Memory B cell (primary cell): ENCODE measurements around the gene PRLHR.

Experiments used
- ATAC-seq: fragments of 150-1000 bp; cut with Tn5 transposase; 2 replicates; pipeline ENCODE4 v1.10.0; 2021; ENCODE audit warnings: low read depth, mild to moderate bottlenecking, moderate library complexity
- DNase-seq, 2 donors: peaks; one replicate each; pipeline ENCODE4 v3.0.0; 2022; ENCODE audit warnings: low spot score in 2 of 2
- H3K27ac Mint-ChIP-seq: one replicate; pipeline ENCODE4 v1.8.0; 2022; ENCODE audit warnings: mild to moderate bottlenecking, moderate library complexity, mixed read lengths
- H3K27me3 Mint-ChIP-seq: one replicate; pipeline ENCODE4 v1.8.0; 2022; ENCODE audit warnings: mixed read lengths
- H3K36me3 Mint-ChIP-seq: one replicate; pipeline ENCODE4 v1.8.0; 2022; ENCODE audit warnings: mild to moderate bottlenecking, mixed read lengths
- H3K4me1 Mint-ChIP-seq: one replicate; pipeline ENCODE4 v1.8.0; 2022; ENCODE audit warnings: mixed read lengths
- H3K4me3 Mint-ChIP-seq: one replicate; pipeline ENCODE4 v1.8.0; 2022; ENCODE audit warnings: mild to moderate bottlenecking, moderate library complexity, mixed read lengths
- H3K9me3 Mint-ChIP-seq: one replicate; pipeline ENCODE4 v1.8.0; 2022; ENCODE audit warnings: mixed read lengths

PRLHR gene

DNA sequence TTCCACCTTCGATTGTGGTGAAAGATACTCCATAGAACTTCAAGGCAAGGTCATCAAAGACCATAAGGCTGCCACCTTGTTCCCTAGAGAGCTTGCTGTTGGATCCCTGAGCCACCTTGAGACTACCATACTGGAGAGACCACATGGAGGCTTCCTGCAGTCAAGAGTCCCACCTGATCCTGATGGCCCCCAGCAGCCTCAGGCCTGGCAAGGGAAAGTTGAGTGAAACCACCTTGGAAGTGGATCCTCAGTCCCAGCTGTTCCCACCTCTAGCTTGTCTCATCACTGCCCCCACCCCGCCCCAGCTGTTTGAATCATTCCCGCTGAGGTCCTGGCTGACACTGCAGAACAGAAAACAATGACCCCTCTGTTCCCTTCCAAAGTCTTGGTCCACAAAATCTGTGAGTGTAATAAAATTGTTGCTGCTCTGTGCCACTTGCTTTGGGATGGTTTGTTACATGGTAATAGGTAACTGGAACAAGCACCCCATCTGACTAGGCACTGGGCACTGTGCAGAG is 32.0 kb downstream of the PRLHR start:
- DNase-seq (no peak), ATAC-seq (no peak)
- Mint-ChIP-seq H3K4me3 (no peak overlapping the region), H3K9me3 (peaks cover 2% of the 10 kb centered on the region), H3K27ac (no peak overlapping the region), H3K36me3 (no peaks in the 10 kb centered on the region), H3K4me1 (no peaks in the 10 kb centered on the region), H3K27me3 (peaks cover 11% of the 10 kb centered on the region)

DNA sequence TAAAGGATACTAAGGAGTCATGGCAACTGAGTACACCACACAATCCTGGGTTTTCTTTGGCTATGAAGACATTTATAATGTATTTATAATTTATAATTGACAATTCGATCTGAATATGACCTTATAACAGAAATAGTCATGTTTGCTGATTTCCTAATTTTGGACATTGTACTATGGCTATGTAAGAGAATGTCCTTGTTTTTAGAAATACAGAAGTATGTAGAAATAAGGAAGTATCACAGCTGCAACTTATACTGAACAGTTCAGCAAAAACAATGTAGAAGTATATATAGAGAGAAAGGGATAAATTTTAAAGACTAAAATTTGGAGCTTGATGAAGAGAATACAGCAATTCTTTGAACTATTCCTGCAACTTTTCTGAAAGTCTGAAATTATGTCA is 32.6 kb downstream of the PRLHR start:
- no peak for ATAC-seq
- H3K9me3 Mint-ChIP-seq: peaks cover 2% of the 10 kb centered on the region
- DNase-seq: no peak
- no peak overlapping the region for H3K4me3 Mint-ChIP-seq
- no peak overlapping the region for H3K27ac Mint-ChIP-seq
- no peaks in the 10 kb centered on the region for H3K4me1 Mint-ChIP-seq
- H3K36me3 Mint-ChIP-seq: no peaks in the 10 kb centered on the region
- peaks cover 13% of the 10 kb centered on the region for H3K27me3 Mint-ChIP-seq

GRCh38 chr10:118557946-118558345 is 37.5 kb downstream of the PRLHR start:
- ATAC-seq (no peak), DNase-seq (no peak)
- H3K36me3 Mint-ChIP-seq: peaks cover 2% of the 10 kb centered on the region
- H3K27ac Mint-ChIP-seq: no peak overlapping the region
- H3K4me1 Mint-ChIP-seq: no peaks in the 10 kb centered on the region
- H3K27me3 Mint-ChIP-seq: peaks cover 12% of the 10 kb centered on the region
- H3K4me3 Mint-ChIP-seq: no peak overlapping the region
- H3K9me3 Mint-ChIP-seq: peaks cover 6% of the 10 kb centered on the region

DNA sequence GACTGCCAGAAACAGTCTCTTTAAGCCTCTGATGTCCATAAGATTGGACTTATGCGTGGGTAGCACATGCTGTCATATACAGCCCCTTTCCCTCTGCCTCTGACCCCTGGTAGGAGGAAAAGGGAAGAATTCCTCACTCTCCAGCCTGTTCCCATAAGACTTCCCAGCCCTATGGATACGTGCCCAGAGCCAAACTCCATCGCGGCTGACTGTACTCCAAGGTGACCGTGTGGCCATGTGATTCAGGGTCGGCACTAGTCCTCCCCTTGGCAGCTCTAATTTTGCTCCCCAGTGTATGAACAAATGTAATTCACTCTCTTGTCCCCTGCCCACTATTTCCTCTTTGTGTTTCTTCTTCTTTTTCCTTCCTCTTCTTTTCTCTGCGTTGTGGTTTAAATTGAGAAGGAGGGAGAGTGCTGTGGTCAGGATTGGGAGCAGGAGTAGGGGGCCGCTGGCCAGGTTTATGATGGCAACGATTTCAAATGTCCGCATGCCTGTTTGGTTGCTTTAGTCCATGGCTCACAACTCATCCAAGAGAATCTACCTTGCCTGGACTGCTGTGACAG is 43.8 kb downstream of the PRLHR start:
- Mint-ChIP-seq H3K4me3 (no peak overlapping the region), H3K9me3 (peaks cover 3% of the 10 kb centered on the region), H3K4me1 (no peaks in the 10 kb centered on the region), H3K27me3 (peaks cover 15% of the 10 kb centered on the region), H3K27ac (no peak overlapping the region), H3K36me3 (peaks cover 2% of the 10 kb centered on the region)
- ATAC-seq (no peak), DNase-seq (no peak)

DNA sequence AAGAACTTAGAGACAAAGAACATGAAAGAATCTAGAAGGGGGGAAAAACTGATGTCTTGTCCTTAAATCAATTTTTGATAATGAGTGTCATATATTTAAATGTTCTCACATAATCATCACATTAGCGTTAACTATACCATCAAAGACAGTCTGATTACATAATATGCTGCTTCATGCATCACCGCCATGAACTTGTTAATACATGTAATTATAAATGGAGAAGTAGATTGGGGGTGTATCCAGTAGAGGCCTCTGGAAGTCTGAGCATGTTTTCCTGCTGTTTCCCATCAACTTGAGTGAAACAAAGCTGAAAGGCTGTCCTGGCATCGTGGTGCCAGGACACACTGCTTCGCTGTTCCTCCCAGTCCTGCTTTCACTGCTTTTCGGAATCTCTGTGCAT is 48.2 kb downstream of the PRLHR start:
- no peak for DNase-seq
- Mint-ChIP-seq H3K27me3 (peaks cover 25% of the 10 kb centered on the region), H3K9me3 (no peaks in the 10 kb centered on the region), H3K4me3 (no peak overlapping the region), H3K36me3 (no peaks in the 10 kb centered on the region), H3K27ac (no peak overlapping the region), H3K4me1 (no peaks in the 10 kb centered on the region)
- no peak for ATAC-seq

GRCh38 chr10:118546479-118546878 is 49.0 kb downstream of the PRLHR start:
- ATAC-seq (no peak), DNase-seq (no peak)
- no peaks in the 10 kb centered on the region for H3K4me1 Mint-ChIP-seq
- H3K4me3 Mint-ChIP-seq: no peak overlapping the region
- H3K9me3 Mint-ChIP-seq: no peaks in the 10 kb centered on the region
- no peaks in the 10 kb centered on the region for H3K36me3 Mint-ChIP-seq
- peaks cover 22% of the 10 kb centered on the region for H3K27me3 Mint-ChIP-seq
- H3K27ac Mint-ChIP-seq: no peak overlapping the region

DNA sequence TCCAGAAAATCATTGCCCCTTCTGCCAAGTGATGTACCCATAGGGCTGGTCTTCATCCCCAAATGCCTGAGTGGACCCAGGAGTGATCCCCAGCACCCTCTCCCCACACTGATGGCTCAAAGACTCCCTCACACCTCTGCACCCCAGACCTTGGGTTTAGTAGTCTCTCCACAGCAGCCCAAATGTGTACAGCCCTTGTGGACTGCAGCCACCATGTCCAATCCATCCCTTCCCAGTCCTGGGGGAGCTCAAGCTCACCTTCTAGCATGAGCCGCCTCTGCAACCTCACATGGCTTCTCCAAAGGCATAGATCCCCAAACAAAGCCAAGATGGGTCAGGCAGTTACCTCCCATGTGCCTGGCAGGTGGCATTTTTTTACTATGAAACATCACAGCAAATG is 50.1 kb downstream of the PRLHR start:
- no peak overlapping the region for H3K27ac Mint-ChIP-seq
- DNase-seq: no peak
- no peak overlapping the region for H3K4me3 Mint-ChIP-seq
- H3K36me3 Mint-ChIP-seq: no peaks in the 10 kb centered on the region
- ATAC-seq: no peak
- H3K9me3 Mint-ChIP-seq: no peaks in the 10 kb centered on the region
- no peaks in the 10 kb centered on the region for H3K4me1 Mint-ChIP-seq
- H3K27me3 Mint-ChIP-seq: peaks cover 23% of the 10 kb centered on the region

DNA sequence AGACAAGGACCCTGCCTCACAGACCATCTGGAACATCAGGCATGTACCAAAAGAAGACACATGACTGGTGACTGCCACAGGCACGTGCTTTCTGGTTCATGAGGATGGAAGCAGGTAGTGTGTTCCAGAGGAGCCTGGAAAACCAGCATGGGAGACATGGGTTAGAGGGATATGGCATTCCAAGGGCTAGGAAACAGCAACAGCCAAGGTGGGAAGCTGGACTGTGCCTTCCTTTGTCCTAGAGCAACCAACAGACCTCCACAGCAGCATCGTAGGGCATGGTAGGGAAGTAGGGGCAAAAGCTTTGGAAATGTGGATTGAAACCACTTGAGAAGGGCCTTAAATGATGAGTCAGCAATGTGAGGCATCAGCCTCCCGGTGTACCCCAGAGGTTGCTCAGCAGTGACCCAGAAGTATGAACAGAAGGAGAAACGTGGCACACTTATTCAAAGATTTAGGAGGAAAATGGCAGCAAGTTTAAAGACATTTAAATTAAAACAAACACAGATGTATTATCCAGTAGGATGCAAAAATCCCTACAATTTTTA is 51.0 kb downstream of the PRLHR start:
- DNase-seq (no peak), ATAC-seq (no peak)
- Mint-ChIP-seq H3K9me3 (no peaks in the 10 kb centered on the region), H3K27ac (no peak overlapping the region), H3K4me1 (no peaks in the 10 kb centered on the region), H3K27me3 (peaks cover 23% of the 10 kb centered on the region), H3K36me3 (no peaks in the 10 kb centered on the region), H3K4me3 (no peak overlapping the region)

- no peak overlapping the region for H3K27ac Mint-ChIP-seq
- ATAC-seq (peak; percentile 32), DNase-seq (no peak)
- H3K9me3 Mint-ChIP-seq: no peaks in the 10 kb centered on the region
- peaks cover 24% of the 10 kb centered on the region for H3K27me3 Mint-ChIP-seq
- H3K36me3 Mint-ChIP-seq: no peaks in the 10 kb centered on the region
- H3K4me3 Mint-ChIP-seq: no peak overlapping the region
- no peaks in the 10 kb centered on the region for H3K4me1 Mint-ChIP-seq
Measured at GRCh38 chr10:118543714-118544400, 51.6 kb downstream of the PRLHR start.

DNA sequence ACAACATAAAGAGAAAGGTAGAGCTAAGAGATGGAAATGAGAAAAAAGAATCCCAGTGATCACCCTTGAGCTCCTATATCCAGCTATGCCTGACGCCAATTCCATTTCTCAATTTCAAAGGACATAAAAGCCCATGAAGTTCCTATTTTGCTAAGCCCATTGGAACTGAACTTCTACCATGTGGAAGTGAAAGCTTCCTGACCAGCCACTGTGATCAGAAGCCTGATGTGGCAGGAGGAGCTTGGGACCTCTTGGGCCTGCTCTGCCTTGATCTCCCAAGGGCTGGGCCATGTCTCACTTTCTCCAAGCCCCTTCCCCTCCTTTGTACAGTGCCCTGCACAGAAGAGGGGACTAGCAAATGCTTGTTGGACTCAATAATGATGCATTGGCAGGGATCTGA is 52.7 kb downstream of the PRLHR start:
- Mint-ChIP-seq H3K27me3 (peaks cover 24% of the 10 kb centered on the region), H3K4me3 (no peak overlapping the region), H3K4me1 (no peaks in the 10 kb centered on the region), H3K36me3 (no peaks in the 10 kb centered on the region), H3K27ac (no peak overlapping the region), H3K9me3 (no peaks in the 10 kb centered on the region)
- no peak for ATAC-seq
- no peak for DNase-seq

DNA sequence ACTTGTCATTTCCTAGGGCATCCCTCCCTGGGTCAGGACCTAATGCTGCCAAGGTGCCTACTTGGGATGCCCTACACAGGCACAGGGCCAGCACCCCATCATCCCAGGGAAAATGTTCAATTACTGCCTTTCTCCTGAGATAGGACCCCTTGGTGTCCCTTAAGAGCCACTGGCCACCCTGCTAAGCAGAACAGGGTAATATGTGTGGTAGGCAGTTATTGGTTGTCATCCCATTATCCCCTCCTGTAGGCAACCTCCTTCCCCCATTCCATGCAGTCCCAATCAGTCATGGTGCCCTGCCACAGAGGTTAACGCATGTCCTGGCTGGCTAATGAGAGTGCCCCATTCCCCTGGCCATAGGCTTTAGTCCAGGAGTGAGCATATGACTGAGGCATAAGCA is 53.2 kb downstream of the PRLHR start:
- Mint-ChIP-seq H3K36me3 (no peaks in the 10 kb centered on the region), H3K4me1 (no peaks in the 10 kb centered on the region), H3K9me3 (no peaks in the 10 kb centered on the region), H3K4me3 (no peak overlapping the region), H3K27ac (no peak overlapping the region), H3K27me3 (peaks cover 24% of the 10 kb centered on the region)
- DNase-seq (no peak), ATAC-seq (no peak)

DNA sequence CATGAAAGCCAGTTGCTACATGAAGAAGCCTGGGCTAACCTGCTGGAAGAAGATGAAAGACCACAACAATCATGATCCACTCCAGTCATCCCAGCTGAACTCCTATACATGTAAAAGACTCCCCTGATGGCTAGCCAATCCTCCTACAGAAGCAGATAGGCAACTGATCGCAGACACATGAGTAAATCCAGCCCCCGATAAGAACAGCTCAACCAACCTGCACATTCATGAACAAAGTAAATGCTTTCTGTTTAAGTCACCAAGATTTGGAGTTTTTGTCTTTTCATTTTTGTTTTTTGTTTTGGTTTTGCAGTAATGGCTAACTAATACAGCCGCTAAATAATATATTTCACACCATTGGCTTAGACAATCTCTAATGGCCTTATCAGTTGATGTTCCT is 53.7 kb downstream of the PRLHR start:
- peaks cover 24% of the 10 kb centered on the region for H3K27me3 Mint-ChIP-seq
- no peak overlapping the region for H3K27ac Mint-ChIP-seq
- no peaks in the 10 kb centered on the region for H3K36me3 Mint-ChIP-seq
- no peak for DNase-seq
- no peak overlapping the region for H3K4me3 Mint-ChIP-seq
- H3K9me3 Mint-ChIP-seq: no peaks in the 10 kb centered on the region
- H3K4me1 Mint-ChIP-seq: no peaks in the 10 kb centered on the region
- no peak for ATAC-seq
